ENCODE measurements around the gene EXOSC10.
"Not testable (repeated sequence)": the region's sequence is repeated elsewhere in the genome, so short reads cannot be mapped to it uniquely, and the experiment has no call there.

The EXOSC10 gene

GRCh38 chr1:11042995-11043874 lies 56.4 kb downstream of the EXOSC10 start:
- no peak for DNase-seq

GRCh38 chr1:11042065-11042464 lies 57.6 kb downstream of the EXOSC10 start:
- DNase-seq, result no peak

DNA sequence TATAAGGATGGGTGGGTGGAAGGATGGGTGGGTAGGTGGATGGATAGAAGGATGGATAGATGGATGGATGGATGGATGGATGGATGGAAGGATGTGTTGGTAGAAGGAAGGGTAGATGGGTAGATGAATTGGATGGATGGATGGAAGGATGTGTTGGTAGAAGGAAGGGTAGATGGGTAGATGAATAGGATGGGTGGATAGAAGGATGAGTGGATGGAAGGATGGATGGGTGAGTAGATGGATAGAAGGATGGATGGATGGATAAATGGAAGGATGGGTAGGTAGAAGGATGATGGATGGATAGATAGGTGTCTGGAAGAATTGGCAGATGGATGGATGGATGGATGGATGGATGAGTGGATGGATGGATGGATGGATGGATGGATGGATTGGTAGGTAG lies 58.6 kb downstream of the EXOSC10 start:
- no peak for DNase-seq

GRCh38 chr1:11040105-11040429 lies 59.6 kb downstream of the EXOSC10 start:
- DNase-seq, result not testable (repeated sequence)

DNA sequence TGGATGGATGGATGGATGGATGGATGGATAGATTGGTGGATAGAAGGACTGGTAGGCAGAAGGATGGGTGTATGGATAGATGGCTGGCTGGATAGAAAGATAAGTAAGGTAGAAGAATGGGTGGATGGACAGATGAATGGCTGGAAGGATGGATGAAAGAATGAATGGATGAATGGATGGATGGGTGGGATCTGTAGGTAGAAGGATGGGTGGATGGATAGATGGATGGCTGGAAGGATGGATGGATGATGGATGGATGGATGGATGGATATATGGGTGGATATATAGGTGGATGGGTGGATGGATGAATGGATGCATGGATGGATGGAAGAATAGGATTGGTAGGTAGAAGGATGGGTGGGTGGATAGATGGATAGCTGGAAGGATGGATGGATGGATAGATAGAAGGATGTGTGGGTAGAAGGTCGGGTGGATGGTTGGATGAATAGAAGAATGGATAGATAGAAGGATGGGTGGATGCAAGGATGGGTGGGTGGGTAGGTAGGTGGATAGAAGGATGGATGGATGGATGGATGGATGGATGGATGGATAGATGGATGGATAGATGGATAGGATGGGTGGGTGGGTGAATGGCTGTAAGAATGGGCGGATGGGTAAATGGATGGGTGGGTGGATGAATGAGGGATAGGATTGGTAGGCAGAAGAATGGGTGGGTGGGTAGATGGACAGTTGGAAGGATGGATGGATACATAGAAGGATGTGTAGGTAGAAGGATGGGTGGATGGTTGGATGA lies 60.1 kb downstream of the EXOSC10 start:
- no peak for DNase-seq

DNA sequence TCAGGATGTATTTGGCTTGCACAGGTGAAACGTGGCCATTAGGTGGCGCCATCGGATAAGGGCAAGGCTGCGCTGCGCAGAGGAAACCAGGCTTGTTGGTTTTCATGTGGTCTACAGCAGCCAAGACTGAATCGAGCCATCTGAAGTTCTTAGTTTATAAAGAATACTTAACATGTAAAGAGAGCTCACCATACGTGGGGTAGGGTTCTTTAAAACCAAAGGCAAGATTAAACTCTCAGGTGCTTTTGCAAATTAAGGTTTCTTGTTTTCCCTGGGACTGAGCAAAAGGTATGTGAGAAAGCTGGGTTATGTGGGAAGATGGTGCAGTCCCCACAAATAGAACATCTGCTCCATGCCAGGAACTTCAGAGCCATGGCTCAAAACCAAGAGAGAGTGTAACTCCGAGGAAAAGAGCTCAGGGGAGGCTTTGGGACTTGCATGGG lies 61.9 kb downstream of the EXOSC10 start:
- peak; percentile 93 for DNase-seq

- not testable (repeated sequence) for DNase-seq
Observed at GRCh38 chr1:11037019-11037739, 62.5 kb downstream of the EXOSC10 start.

- DNase-seq, result no peak
Observed at GRCh38 chr1:11031624-11032262, 67.9 kb downstream of the EXOSC10 start.

- DNase-seq, result no peak
Observed at GRCh38 chr1:11030865-11031264, 68.8 kb downstream of the EXOSC10 start.

GRCh38 chr1:11028018-11028417 lies 71.7 kb downstream of the EXOSC10 start:
- no peak for DNase-seq

DNA sequence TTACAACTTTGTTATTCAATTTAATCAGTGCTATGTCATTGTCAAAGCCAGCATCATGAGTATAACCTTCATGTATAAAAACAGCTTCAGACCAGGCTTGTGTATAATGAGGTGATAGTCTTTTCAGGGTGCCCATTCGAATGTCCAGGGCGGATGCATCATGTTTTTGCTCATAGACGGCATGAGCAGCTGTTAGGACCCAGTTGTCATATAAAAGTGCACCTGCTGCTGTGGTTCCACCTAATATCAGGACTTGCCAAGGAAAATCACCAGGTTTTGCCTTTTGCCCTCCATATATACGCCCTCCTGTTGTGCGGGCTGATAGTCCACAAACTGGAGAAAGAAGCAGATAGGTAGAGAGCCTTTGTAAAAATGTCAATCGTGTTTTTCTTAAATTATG lies 72.4 kb downstream of the EXOSC10 start:
- no peak for DNase-seq

DNA sequence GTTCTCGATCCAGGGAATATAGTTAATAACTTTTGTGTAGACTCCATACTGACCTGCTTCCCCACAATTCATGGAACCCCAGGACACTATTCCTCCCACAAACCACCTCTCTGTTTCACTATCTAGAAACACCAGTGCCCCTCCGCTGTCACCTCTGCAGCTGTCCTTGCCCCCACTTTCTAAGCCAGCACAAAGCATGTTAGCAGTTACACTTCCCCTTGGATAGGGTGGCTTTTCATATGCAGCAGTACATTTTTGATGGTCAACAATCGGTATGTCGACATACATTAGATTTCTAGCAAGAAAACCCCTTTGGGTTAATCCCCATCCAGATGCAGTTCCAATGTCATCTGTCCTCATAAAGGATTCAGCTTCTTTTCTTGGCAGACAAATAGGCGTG lies 72.8 kb downstream of the EXOSC10 start:
- no peak for DNase-seq

GRCh38 chr1:11026052-11026451 lies 73.6 kb downstream of the EXOSC10 start:
- DNase-seq, result no peak

- no peak for DNase-seq
Observed at GRCh38 chr1:11025618-11026017, 74.1 kb downstream of the EXOSC10 start.

DNA sequence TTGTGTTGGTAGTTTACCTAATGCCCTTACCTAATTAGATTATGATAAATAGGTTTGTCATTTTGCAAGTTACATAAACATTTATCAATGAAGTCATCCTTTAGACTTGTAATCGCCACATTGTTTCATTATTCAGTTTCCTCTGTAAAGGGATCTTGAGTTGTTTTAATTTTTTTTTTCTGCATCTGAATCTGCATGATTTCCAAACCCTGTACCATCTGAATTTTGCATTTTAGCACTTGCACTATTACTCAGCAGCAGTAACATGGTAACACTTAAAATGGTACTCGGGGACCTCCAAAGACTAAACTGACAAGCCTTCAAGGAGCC lies 74.8 kb downstream of the EXOSC10 start:
- DNase-seq, result no peak

DNA sequence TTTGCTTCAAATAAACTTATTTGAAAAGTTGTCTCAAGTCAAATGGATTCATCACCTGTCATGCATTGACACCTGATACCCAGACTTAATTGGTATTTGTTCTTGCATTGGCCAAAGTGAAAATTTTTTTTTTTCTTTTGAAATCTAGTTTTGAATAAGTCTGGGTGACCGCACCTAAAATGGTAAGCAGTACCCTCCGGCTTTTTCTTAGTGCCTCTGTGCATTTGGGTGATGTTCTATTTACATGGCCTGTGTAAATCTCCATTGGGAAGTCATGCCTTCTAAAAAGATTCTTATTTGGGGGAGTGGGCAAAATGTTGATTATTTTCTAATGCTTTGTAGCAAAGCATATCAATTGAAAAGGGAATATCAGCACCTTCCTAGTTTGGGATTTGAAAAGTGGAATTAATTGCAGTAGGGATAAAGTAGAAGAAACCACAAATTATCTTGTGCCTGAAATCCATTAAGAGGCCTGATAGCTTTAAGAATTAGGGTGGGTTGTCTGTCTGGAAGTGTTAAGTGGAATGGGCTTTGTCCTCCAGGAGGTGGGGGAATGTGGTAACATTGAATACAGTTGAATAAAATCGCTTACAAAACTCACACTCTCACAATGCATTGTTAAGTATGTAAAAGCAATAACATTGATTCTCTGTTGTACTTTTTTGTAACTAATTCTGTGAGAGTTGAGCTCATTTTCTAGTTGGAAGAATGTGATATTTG lies 75.4 kb downstream of the EXOSC10 start:
- no peak for DNase-seq

DNA sequence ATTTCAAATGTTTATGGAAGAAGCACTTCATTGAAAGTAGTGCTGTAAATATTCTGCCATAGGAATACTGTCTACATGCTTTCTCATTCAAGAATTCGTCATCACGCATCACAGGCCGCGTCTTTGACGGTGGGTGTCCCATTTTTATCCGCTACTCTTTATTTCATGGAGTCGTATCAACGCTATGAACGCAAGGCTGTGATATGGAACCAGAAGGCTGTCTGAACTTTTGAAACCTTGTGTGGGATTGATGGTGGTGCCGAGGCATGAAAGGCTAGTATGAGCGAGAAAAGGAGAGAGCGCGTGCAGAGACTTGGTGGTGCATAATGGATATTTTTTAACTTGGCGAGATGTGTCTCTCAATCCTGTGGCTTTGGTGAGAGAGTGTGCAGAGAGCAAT lies 76.5 kb downstream of the EXOSC10 start:
- DNase-seq, result no peak

- DNase-seq, result no peak
Observed at GRCh38 chr1:11019971-11020370, 79.7 kb downstream of the EXOSC10 start.

DNA sequence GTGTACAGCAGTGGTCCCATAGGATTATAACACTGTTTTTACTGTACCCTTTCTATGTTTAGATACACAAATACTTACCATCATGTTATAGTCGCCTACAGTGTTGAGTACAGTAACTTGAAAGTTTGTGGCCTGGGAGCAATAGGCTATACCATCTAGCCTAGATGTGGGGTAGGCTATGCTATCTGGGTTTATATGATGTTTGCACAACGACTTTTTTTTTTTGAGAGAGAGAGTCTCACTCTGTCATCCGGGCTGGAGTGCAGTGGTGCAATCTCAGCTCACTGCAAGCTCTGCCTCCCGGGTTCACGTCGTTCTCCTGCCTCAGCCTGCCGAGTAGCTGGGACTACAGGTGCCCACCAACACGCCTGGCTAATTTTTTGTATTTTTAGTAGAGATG lies 80.3 kb downstream of the EXOSC10 start:
- not testable (repeated sequence) for DNase-seq

Data from activated CD4-positive, alpha-beta T cell treated with anti-CD3 and anti-CD28 coated beads, Interleukin-2, Interleukin-6, amounts not matched to agents 100 ng/mL and 50 ng/mL, durations not matched to agents 16 hours and 8 hours (primary cell).